ENCODE results near the gene DNAJB13.

GRCh38 chr11:73980001-73980961 is 29.5 kb downstream of the DNAJB13 start:
- TF ChIP-seq JUND (IDR thresholded peaks at IDR 0.05; ENCODE audit: low read depth, low read length): no peak
- TF ChIP-seq, protein P1, sequence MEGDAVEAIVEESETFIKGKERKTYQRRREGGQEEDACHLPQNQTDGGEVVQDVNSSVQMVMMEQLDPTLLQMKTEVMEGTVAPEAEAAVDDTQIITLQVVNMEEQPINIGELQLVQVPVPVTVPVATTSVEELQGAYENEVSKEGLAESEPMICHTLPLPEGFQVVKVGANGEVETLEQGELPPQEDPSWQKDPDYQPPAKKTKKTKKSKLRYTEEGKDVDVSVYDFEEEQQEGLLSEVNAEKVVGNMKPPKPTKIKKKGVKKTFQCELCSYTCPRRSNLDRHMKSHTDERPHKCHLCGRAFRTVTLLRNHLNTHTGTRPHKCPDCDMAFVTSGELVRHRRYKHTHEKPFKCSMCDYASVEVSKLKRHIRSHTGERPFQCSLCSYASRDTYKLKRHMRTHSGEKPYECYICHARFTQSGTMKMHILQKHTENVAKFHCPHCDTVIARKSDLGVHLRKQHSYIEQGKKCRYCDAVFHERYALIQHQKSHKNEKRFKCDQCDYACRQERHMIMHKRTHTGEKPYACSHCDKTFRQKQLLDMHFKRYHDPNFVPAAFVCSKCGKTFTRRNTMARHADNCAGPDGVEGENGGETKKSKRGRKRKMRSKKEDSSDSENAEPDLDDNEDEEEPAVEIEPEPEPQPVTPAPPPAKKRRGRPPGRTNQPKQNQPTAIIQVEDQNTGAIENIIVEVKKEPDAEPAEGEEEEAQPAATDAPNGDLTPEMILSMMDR (IDR thresholded peaks at IDR 0.05 in 2 of 3, conservative IDR thresholded peaks at IDR 0.05 in 1 of 3; ENCODE audit: control insufficient read depth in 2 of 3, extremely low read depth in 1 of 3, insufficient read depth in 1 of 3, low read depth in 3 of 3, low read length in 3 of 3): 0 out of 6 replicates have a peak, but pooled peaks of 1 of the 3 experiments have one; percentile 2
- TF ChIP-seq USF1 (IDR thresholded peaks at IDR 0.05; ENCODE audit: borderline replicate concordance, extremely low read length, insufficient read depth, low read depth, low read length): no peak
- TF ChIP-seq NFIC (IDR thresholded peaks at IDR 0.05; ENCODE audit: low read depth, low read length): peak; percentile 29; the same call in 1 of the 2 replicates
- TF ChIP-seq CBFB (IDR thresholded peaks at IDR 0.05; ENCODE audit: low read depth): 0 out of 2 replicates have a peak, but pooled peaks have one; percentile 22
- 0 out of 3 replicates have a peak, but pooled peaks of 1 of the 2 experiments have one; percentile 10 for TF ChIP-seq EGR1 (IDR thresholded peaks at IDR 0.05; ENCODE audit: borderline replicate concordance in 1 of 2, low read depth in 2 of 2, low read length in 2 of 2)
- peak; percentile 63 for TF ChIP-seq ATF7 (IDR thresholded peaks at IDR 0.05; ENCODE audit: low read depth)
- no peak for TF ChIP-seq STAT1 (conservative IDR thresholded peaks at IDR 0.05)
- no peak for TF ChIP-seq TCF7 (IDR thresholded peaks at IDR 0.05; ENCODE audit: borderline replicate concordance)
- TF ChIP-seq, protein P2, sequence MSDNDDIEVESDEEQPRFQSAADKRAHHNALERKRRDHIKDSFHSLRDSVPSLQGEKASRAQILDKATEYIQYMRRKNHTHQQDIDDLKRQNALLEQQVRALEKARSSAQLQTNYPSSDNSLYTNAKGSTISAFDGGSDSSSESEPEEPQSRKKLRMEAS (IDR thresholded peaks at IDR 0.05; ENCODE audit: low read depth, low read length): 0 out of 2 replicates have a peak, but pooled peaks have one; percentile 1

Data from GM12878 (cell line).